ENCODE data around the gene POU6F2.
"Not testable (repeated sequence)": the region's sequence is repeated elsewhere in the genome, so short reads cannot be mapped to it uniquely, and the experiment has no call there.

The POU6F2 gene

GRCh38 chr7:39313376-39313775 is 335.7 kb downstream of the POU6F2 start:
- no peak for DNase-seq

GRCh38 chr7:39313974-39314373 is 336.3 kb downstream of the POU6F2 start:
- no peak for DNase-seq

GRCh38 chr7:39317107-39317506 is 339.4 kb downstream of the POU6F2 start:
- no peak for DNase-seq

GRCh38 chr7:39317896-39318295 is 340.2 kb downstream of the POU6F2 start:
- DNase-seq, result no peak

GRCh38 chr7:39321245-39321644 is 343.5 kb downstream of the POU6F2 start:
- DNase-seq, result no peak

GRCh38 chr7:39321909-39322498 is 344.3 kb downstream of the POU6F2 start:
- DNase-seq, result no peak

- DNase-seq, result no peak
Measured at GRCh38 chr7:39324139-39324760, 346.5 kb downstream of the POU6F2 start.

GRCh38 chr7:39331607-39332006 is 353.9 kb downstream of the POU6F2 start:
- not testable (repeated sequence) for DNase-seq

GRCh38 chr7:39332142-39332541 is 354.4 kb downstream of the POU6F2 start:
- DNase-seq, result no peak

- no peak for DNase-seq
Measured at GRCh38 chr7:39333701-39334100, 356.0 kb downstream of the POU6F2 start.

- no peak for DNase-seq
Measured at GRCh38 chr7:39336442-39336841, 358.7 kb downstream of the POU6F2 start.

GRCh38 chr7:39338716-39339115 is 361.0 kb downstream of the POU6F2 start:
- DNase-seq, result no peak

- DNase-seq, result no peak
Measured at GRCh38 chr7:39339591-39339990, 361.9 kb downstream of the POU6F2 start.

GRCh38 chr7:39341083-39341482 is 363.4 kb downstream of the POU6F2 start:
- no peak for DNase-seq

- DNase-seq, result no peak
Measured at GRCh38 chr7:39342763-39343162, 365.1 kb downstream of the POU6F2 start.

- DNase-seq, result no peak
Measured at GRCh38 chr7:39349452-39350123, 371.9 kb downstream of the POU6F2 start.

- DNase-seq, result peak; percentile 36
Measured at GRCh38 chr7:39353615-39354376, 376.1 kb downstream of the POU6F2 start.

- DNase-seq, result no peak
Measured at GRCh38 chr7:39355664-39356063, 378.0 kb downstream of the POU6F2 start.

GRCh38 chr7:39356172-39356925 is 378.6 kb downstream of the POU6F2 start:
- no peak for DNase-seq

- no peak for DNase-seq
Measured at GRCh38 chr7:39357648-39358047, 379.9 kb downstream of the POU6F2 start.

- no peak for DNase-seq
Measured at GRCh38 chr7:39360038-39360437, 382.3 kb downstream of the POU6F2 start.

- DNase-seq, result no peak
Measured at GRCh38 chr7:39360766-39361165, 383.1 kb downstream of the POU6F2 start.

- DNase-seq, result no peak
Measured at GRCh38 chr7:39365751-39366295, 388.1 kb downstream of the POU6F2 start.

Measured in left hindlimb (tissue), 1 donor.